Stimulated activated CD8-positive, alpha-beta memory T cell treated with anti-CD3 and anti-CD28 coated beads, Interleukin-15, amount 100 ng/mL, for 4 hours (primary cell): ENCODE data around the gene SOWAHB.
"Not testable (repeated sequence)": the region's sequence is repeated elsewhere in the genome, so short reads cannot be mapped to it uniquely, and the experiment has no call there.

Experiments
- DNase-seq, 2 donors: peaks; one replicate each; pipeline ENCODE4 v3.0.0-alpha.2; 2020; ENCODE audit warnings: low read depth in 2 of 2

The SOWAHB gene

DNA sequence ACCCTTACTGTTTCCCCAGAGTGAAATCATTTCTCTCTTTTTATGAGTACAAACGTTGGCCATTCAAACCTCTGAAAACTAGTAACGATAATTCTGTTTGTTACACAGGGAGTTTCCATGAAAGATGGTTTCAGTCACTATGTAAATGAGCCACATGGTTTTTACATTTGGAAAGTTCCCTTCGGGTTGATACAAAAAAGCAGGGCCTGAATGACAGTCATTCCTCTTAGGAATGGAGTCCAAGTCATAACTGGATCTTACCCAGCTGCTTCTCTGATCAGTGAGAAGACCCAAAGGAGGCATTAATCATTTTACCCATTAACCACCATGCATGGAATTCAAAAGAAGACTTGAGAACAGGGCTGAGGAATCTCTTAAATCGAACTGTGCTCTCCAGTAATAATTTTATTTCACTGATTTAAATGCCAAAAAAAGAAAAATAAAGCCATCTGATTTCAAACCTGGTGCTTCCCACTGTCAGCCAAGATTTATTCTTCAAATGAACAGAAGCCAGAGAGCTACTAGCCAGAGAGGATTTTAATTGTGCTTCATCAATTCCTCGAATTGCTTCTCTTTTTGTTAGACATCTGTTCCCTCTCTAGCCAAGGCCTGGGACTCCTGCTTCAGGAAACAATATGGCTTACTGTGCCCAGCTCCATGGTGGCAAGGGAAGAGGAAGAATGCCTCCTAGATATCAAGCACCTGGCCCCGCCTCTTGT, 3.2 kb downstream of the SOWAHB start:
- no peak for DNase-seq

DNA sequence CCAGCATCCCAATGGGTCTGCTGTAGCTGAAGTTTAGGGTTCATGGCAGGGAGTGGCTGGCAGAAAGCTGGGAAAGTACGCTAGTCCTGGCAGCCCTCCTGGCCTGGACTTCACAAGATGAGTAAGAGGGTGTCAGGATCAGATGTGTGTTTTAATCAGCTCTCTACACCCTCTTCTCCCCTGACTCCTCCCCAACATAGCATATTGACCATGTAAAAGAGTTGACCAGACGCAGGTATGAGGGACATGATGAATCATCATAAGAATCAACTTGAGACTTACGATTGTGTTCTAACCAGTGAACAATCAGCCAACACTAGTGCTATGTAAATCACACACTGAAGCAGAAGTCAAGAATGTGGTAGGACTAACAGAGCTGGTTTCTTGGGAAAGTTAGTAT, 5.3 kb downstream of the SOWAHB start:
- DNase-seq = no peak

DNA sequence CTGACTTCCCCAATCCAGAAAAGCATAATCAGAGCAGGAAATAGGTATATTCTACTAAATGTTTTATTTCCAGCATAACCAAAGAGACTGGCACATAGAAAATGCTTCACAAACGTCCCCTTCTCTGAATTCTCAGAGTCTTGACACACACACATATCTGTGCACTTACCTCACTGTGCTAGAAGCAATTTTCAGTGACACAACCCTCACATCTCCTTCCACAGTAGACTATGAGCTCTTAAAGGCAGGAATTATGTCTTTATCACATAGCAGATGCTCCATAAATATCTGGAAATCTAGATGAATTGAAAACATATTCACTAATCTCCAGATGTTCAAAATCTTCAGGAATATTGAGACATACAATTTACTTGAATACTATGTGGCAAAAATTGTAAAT, 5.9 kb downstream of the SOWAHB start:
- DNase-seq = no peak

DNA sequence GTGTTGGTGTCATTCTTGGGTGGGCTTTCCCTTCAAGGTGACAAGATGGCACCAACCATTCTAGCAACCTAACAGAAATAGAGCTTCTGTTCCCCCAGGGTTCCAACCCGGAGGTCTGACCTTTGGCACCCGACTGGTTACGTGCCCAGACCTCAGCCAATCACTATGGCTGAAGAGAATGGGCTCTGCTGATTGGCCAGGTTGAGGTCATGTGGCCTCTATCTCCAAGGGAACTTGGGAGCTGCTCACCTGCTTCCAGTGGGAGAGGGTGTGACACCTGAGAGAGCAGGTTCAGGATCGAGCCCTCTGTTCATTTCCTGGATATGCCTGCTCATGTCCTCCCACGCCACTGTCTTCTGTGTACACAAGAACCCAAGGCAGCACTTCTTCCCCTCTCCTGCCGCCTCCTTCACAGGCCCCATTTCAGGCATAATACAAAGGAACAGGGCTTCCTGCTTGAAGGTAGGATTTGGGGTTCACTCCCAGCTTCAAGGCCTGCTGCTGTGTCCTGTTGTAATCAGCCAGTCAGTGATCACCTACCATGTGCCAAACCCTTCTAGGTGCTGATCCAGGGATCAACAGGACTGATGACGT, 11.0 kb downstream of the SOWAHB start:
- DNase-seq = no peak

DNA sequence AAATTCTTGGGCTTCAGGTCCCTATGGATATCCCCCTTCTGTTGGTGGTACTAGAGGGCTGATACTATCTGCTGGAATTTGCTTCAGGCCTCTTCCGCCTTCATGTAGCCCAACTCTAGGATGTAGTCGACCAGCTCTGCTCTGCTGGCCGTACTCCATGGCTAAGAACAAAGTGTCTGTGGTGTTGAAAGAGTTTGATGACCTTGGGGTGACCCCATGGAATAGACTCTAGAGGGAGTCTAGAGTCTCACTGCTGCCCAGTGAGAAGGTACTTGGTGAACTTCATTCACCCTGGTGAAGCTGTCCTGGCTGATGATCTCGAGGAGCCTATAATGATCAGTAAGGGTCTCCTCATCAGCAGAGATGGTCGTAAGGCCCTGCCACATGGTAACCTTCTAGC, 11.7 kb downstream of the SOWAHB start:
- no peak for DNase-seq

DNA sequence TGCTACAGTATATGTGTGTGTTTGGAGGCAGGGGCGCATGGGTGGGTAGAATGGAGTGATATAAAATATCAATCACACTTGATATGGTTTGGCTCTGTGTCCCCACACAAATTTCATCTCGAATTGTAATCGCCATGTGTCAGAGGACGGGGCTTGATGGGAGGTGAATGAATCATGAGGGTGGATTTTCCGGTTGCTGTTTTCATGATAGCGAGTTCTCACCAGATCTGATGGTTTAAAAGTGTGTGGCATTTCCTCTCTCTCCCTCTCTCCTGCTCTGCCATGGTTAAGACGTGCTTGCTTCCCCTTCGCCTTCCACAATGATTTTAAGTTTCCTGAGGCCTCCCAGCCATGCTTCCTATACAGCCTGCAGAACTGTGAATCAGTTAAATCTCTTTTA, 14.8 kb downstream of the SOWAHB start:
- no peak for DNase-seq

DNA sequence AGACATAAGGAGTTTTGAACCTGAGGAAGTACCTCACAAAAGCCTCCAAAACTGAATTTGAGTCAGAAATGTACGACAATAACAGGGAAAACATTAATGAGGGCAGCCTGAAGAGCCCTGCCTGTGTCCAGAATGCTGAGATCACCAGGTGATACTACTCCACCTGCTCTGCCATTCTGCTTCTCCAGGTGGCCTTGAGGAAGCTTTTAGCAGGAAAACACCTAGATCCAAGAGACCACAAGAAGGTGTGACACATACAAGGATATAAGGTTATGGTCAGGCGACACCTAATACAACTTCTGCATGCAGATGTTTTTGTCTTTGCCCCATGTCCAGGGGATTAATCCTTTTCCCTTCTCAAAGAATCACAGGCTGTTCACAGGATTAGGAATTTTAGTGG, 15.3 kb downstream of the SOWAHB start:
- DNase-seq = no peak

DNA sequence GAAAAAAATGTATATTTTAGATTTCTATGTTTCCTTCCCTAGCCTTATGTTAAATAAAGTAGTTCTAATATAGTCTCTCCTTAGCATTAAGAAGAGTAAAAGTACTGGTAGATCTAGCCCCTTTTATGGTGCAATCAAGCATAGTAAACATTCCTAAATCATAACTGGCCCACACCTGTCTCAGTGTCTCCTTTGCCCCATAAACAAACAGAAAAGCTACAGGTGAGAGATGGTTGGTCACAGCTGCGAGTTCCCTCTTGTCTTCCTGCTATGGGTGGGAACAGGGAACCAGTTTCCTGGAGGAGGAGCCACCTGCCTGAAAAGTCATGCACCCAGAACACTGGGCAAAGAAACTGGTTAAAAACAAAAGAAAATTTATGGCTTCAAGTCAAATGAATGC, 16.6 kb downstream of the SOWAHB start:
- no peak for DNase-seq

DNA sequence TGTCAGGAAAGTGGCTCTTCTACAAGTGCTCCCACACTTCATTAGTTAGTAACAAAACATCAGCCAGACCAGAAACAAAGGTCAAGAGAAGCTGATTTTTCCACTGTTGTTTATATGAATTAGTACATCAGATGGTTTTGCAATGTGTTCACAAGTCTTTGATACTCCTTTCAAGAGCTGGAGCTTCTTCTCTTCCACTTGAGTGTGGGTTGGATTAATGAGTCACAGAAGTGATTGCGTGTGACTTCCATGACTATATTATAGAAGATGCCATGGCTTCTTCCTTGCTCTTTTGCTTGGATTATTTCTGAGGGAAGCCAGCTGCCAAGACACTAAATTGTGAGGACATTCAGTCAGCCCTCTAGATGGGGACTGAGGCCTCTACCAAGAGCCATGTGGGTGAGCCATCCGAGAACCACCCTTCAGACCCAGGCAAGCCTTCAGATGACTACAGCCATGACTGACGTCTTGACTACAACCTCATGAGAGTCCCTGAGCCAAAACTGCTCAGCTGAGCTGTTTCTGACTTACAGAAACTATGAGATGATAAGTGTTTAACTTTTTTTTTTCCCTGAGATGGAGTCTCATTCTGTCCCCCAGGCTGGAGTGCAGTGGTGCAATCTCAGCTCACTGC, 18.1 kb downstream of the SOWAHB start:
- no peak for DNase-seq

DNA sequence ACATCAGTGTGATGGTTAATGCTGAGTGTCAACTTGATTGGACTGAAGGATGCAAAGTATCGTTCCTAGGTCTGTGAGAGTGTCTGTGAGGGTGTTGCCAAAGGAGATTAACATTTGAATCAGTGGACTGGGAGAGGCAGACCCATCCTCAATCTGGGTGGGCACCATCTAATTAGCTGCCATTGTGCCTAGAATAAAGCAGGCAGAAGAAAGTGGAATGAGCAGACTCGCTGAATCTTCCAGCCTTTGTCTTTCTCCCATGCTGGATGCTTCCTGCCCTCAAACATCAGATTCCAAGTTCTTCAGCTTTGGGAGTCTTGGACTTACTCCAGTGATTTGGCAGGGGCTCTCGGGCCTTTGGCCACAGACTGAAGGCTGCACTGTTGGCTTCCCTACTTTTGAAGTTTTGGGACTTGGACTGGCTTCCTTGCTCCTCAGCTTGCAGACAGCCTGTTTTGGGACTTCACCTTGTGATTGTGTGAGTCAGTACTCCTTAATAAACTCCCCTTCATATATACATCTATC, 19.2 kb downstream of the SOWAHB start:
- DNase-seq = not testable (repeated sequence)

DNA sequence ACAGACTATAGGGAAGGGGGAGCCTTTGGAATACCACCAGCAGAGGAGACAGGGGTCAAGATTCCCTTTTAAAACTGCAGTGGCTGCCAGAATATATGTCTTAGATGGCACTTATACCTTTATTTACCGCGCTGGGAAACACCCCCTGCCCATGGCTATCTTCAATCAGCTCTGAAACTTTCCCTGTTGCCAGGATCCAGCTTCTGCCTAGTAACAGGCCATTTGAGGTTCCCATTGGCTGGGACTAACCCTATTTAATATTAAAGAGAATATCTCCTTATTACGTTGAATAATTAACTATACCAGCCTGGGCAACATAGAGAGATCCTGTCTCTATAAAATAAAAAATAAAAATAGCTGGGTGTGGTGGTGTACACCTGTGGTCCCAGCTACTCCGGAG, 23.8 kb downstream of the SOWAHB start:
- DNase-seq = no peak

DNA sequence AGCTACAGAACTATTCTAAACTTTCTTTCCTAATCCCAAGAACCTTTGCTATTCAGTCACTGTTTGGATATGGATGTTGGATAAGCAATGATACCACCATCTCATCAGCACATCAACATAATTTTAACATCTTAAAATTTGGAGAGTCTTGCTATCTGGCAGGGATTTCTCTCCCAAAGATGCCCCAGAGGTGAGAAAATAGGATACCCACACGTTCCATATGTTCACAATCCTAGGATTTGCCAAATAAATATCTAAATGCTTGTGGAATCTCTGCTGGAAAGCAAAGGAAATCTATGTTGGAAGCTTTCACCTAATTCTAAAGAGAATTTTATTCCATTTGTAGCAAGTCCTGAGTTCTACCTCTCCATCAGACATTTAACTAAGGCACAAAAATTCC, 24.4 kb downstream of the SOWAHB start:
- DNase-seq = no peak

DNA sequence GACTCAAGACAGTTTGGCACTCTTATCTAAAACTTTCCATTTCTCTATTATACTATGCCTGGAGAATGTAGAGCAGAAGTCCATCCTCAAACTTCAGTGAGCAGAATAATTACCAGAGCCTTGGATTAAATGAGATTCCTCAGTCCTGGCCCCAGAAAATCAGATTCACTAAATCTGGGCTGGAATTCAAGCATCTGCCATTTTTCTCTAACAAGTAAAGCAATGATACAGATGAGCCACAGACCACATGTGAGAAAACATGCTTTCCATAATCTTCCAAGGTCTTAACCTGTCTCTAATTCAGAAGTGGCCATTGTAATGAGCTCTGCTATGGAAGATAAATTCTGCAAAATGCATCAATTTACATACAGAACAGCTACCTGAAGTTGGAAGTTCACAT, 25.4 kb downstream of the SOWAHB start:
- DNase-seq = no peak

DNA sequence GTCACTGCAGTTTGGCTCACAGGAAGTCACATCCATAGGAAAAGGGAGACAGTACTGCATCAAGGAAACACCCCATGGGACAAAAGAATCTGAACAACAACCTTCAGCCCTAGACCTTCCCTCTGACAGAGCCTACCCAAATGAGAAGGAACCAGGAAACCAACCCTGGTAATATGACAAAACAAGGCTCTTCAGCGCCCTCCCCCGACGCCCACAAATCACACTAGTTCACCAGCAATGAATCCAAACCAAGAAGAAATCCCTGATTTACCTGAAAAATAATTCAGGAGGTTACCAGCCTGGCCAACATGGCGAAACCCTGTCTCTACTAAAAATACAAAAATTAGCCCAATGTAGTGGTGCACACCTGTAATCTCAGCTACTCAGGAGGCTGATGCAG, 29.2 kb downstream of the SOWAHB start:
- DNase-seq = not testable (repeated sequence)

DNA sequence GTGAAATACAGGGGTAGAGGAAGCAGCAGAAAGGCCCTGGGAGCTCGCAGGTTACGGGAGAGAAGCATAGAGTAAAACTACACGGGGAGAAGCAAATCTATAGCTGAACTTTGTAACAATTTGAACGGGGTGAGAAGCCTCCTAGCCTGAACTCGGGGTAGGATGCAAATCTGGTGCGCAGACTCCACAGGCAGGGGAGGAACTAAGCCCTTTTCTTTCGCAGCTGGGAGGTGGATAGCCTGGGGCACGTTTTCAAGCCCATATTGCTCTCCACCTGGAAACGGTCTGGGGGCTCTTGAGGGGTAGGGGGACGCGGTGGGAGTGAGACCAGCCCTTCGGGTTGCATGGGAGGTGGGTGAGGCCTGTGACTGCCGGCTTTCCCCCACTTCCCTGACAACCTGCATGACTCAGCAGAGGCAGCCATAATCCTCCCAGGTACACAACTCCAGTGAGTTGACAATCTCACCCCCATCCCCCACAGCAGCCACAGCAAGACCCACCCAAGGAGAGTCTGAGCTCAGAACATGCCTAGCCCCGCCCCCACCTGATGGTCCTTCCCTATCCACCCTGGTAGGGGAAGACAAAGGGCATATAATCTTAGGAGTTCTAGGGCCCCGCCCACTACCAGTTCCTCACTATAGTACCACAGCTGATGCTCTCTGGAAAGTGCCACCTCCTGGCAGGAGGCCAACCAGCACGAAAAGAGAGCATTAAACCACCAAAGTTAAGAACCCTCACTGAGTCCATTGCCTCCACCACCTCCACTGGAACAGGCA, 29.9 kb downstream of the SOWAHB start:
- no peak for DNase-seq

DNA sequence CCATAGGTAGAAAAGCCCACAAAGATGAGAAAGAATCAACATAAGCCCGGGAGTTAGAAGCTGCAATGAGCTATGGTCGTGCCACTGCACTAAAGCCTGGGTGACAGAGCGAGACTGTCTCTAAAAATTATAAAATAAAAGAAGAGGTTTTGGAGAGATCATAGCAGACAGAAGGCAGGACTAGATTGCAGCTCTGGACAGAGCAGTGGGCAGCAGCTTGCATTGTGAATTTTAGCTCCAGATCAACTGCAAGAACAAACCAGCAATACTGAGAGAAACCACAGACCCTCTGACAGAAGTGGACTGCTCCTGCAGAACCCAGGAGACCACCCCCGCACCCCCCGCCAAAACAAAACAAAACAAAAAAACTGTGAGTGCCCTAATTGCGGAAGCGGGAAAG, 30.6 kb downstream of the SOWAHB start:
- DNase-seq = no peak

DNA sequence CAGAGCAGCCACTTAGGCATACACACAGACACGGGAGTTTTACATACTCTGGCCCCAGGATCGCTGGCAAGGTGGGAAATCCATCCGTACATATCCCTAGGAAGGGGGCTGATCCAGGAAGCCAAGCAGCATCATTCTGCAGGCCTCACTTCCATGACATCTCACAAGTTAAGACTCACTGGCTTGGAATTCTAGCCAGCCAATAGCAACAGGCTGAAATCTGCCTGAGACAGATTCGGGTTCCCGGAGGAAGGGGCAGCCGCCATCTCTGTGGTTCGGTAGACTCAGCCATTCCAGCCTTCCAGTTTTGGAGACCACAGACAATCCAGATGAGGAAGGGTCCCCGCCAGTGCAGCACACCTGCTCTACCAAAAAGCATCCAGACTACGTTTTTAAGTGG, 31.3 kb downstream of the SOWAHB start:
- DNase-seq = no peak

DNA sequence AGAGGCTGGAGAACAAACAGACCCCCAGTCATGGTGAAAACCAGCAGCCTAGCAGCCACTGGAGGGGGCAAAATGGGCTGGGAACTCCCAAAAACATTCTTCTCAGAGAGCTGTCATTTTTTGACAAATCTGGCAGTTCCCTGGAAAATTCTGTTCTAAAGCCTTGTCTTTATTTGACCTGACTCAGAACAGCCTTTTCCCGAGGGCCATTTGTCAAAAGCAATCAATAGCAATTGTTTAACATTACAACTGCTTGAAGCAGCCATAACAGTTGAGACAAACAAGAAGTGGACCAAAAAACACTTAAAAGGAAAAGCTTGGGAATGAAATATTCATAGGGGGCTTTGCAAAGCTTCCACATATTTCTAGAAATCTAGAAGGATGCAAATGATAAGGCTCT, 39.6 kb downstream of the SOWAHB start:
- DNase-seq = no peak

DNA sequence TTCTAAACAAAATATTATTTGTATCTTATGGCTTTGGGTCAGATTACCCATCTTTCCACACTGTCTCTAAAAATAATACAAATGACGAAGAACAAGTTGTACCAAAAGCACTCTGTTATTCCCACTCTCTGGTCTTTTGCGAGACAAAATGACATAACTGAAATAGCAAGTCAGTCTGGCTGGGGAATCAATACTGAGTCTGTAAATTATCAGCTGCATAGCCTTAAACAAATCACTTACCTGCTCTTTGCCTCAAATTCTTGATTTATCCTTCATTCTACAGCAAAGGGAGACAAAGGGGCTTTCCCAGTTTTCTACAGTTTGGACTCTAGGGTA, 40.9 kb downstream of the SOWAHB start:
- no peak for DNase-seq

DNA sequence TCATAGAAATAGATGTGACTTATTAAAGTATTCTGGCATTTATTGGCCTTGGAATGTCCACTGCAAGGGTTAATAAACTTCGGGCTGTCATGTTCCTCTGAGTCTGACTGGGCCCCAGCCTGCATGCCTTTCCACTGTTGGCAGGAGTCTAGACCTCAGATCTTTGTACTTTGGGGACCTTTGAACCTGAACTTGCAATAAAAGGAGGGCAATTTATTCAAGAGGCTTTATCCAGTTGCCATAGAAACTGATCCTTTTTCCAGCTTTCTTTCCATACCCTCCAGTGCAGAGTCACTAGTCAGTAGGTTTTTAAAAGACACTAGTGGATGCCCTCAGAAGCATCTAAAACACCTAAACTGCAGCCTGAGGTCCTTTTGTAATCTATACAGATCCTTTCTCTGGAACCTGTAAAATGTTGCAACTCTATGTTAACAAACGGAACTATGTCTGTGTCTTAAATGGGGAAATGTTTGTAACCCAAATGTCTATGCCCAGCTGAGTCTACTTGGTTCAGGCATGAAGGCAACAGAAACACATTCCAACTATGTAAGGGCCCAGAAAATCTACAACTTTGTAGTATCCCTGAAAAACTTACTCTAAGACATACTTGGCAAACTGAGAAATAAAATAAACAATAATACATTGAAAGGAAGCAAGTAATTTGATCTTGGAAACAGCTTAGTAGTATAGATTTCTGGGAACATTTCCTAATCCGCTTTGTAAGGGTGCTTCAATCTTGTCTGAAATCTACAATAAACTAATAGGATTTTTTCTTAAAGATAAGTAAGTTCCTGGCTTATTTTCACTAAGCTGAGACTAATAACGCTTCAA, 41.5 kb downstream of the SOWAHB start:
- DNase-seq = no peak

DNA sequence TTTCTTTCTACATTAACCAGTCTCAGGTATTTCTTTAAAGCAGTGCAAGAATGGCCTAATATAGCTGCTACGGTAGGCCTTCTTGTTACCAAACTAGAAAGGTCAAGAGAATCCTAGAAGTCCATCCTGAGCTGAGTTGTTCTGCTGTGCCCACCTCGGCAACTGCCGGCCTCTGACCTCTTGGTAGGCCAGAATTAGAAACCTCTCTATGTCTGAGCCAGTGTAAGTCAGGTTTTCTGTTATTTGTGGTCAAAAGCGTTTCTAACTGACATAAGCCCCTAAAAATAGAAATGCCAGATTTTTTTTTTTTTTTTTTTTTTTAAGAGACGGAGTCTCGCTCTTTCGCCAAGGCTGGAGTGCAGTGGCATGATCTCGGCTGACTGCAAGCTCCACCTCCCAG, 43.1 kb downstream of the SOWAHB start:
- DNase-seq = no peak

DNA sequence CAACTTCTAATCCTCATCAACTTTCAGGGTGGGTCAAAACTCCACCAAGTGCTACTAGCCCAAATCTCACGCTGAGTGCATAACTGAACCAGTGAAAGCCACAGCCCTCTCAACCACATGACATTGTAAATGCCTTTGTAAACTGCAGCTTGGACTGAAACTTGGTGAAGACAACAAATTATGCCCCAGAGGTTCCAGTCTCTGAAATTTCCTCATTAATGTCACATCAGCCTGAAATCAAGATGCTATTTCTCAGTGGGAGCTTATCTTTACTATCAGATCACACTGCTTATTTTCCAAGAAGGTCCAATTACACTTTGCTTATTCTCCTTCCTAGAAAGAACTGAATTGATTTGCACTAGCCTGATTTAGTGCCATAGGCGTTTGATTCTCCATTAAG, 46.6 kb downstream of the SOWAHB start:
- DNase-seq = no peak
